Measurements from ENCODE around the gene ZMPSTE24. TPM values are rescaled to one million over a fixed set of nuclear protein-coding genes. Genes with fewer than 3 reads are reported as not detected.
"Not testable (repeated sequence)": the region's sequence is repeated elsewhere in the genome, so short reads cannot be mapped to it uniquely, and the experiment has no call there.

Gene ZMPSTE24
- 48.2 TPM in 2 replicates for total RNA-seq

DNA sequence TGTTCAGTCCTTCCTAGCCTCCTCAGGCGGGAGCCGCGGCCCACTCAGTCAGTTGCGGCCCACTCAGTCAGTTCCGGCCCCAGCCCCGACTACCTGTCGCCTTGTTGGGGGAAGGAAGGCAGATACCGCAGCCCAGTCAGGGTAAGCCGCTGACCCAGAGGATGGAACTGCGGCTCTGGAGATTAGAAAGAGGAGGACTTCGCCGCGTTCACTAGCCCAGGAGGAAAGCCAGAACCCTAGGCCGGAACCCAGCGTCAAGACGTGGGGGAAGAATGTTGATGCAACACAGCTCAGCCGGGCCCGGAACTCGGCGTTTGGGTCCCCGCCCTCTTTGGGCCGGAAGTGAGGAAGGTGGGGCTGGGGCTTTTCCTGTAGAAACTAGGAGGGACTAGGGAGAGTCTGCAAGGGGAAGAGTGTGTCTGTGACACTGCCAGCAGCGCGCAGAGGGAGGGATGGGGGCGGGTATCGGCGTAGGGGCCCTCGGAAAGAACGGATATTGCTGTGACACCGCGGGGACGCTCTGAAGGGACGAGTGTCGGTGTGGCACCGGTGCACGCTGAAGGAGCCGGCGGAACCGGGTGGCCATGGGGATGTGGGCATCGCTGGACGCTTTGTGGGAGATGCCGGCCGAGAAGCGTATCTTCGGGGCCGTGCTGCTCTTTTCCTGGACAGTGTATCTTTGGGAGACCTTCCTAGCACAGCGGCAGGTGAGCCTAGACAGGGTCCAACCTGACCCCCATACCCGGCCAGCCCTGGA is at the start of gene ZMPSTE24:
ZMPSTE24 (plus strand) TSS at position 549 of the 757 bp plus-strand sequence; CDS start at position 585, 36 bp downstream.
- H3K27ac Mint-ChIP-seq = peak within 1 kb of the TSS; percentile 98
- peaks cover 38% of the 10 kb centered on the region for H3K4me1 Mint-ChIP-seq (ENCODE audit: low read depth)
- H3K27me3 Mint-ChIP-seq (ENCODE audit: low read depth) = no peaks in the 10 kb centered on the region
- no peaks in the 10 kb centered on the region for H3K9me3 Mint-ChIP-seq
- peak; percentile 95 for DNase-seq (ENCODE audit: low spot score)
- peaks cover 46% of the 10 kb centered on the region for H3K36me3 Mint-ChIP-seq (ENCODE audit: low read depth)
- intact Hi-C loops (cut with micrococcal nuclease) = loop anchor here (1.0 to 5.0 kb wide), 3 partner anchors 59 to 218 kb away; partner anchors contain the start of genes CAP1, COL9A2 and RLF
- peak within 1 kb of the TSS; percentile 94 for H3K4me3 Mint-ChIP-seq (ENCODE audit: low read depth)

DNA sequence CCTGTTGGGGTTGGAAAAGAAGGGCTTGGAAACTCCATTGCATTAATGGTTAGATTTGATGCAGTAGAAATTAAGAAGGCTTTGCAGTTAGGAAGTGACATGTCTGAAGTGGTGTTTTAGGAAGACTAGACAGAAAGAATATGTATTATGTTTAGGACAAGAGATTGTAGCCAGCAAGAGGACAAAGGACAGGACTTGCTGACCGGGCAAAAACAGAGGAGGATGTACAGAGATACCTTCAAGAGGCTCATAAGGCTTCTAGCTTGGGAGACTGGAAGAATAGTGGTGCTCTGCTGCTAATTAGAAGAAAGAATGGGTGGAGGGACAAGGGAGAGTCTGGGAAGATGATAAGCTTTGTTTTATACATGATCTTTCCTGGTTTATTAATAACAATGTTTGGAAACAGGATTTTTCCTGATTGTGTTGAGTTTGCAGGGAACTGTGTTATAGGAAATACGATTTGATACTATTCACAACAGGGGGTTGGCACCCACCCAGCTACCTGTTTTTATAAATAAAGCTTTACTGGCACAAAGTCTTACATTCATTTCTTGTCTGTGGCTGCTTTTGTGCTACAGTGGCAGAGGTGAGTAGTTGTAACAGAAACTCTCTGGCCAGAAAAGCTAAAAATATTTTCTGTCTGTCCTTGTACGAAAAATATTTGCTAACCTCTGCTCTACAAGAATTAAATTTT is 47.4 kb upstream of the ZMPSTE24 start:
- intact Hi-C loops (cut with micrococcal nuclease) = no loop called here
- H3K9me3 Mint-ChIP-seq = no peaks in the 10 kb centered on the region
- H3K4me3 Mint-ChIP-seq (ENCODE audit: low read depth) = no peak overlapping the region
- H3K4me1 Mint-ChIP-seq (ENCODE audit: low read depth) = peaks cover 23% of the 10 kb centered on the region
- no peaks in the 10 kb centered on the region for H3K27me3 Mint-ChIP-seq (ENCODE audit: low read depth)
- H3K36me3 Mint-ChIP-seq (ENCODE audit: low read depth) = peaks cover 70% of the 10 kb centered on the region
- no peak for DNase-seq (ENCODE audit: low spot score)
- no peak overlapping the region for H3K27ac Mint-ChIP-seq

- Mint-ChIP-seq H3K4me3 (ENCODE audit: low read depth) (no peak overlapping the region), H3K4me1 (ENCODE audit: low read depth) (peaks cover 35% of the 10 kb centered on the region), H3K9me3 (no peaks in the 10 kb centered on the region), H3K36me3 (ENCODE audit: low read depth) (peaks cover 56% of the 10 kb centered on the region), H3K27me3 (ENCODE audit: low read depth) (no peaks in the 10 kb centered on the region), H3K27ac (peak overlapping the region; percentile 11)
- no peak for DNase-seq (ENCODE audit: low spot score)
- intact Hi-C loops (cut with micrococcal nuclease) = loop anchor here (2.0 kb wide), 1 partner anchor 14 kb away; no protein-coding TSS in a partner anchor
Measured at GRCh38 chr1:40218333-40218732, 39.7 kb upstream of the ZMPSTE24 start.

- H3K27ac Mint-ChIP-seq; intact Hi-C loops (cut with micrococcal nuclease); H3K4me3 Mint-ChIP-seq (ENCODE audit: low read depth); H3K27me3 Mint-ChIP-seq (ENCODE audit: low read depth); H3K9me3 Mint-ChIP-seq; DNase-seq (ENCODE audit: low spot score): not testable (repeated sequence)
- peaks cover 28% of the 10 kb centered on the region for H3K4me1 Mint-ChIP-seq (ENCODE audit: low read depth)
- H3K36me3 Mint-ChIP-seq (ENCODE audit: low read depth) = peaks cover 46% of the 10 kb centered on the region
Measured at GRCh38 chr1:40221471-40221905, 36.5 kb upstream of the ZMPSTE24 start.

DNA sequence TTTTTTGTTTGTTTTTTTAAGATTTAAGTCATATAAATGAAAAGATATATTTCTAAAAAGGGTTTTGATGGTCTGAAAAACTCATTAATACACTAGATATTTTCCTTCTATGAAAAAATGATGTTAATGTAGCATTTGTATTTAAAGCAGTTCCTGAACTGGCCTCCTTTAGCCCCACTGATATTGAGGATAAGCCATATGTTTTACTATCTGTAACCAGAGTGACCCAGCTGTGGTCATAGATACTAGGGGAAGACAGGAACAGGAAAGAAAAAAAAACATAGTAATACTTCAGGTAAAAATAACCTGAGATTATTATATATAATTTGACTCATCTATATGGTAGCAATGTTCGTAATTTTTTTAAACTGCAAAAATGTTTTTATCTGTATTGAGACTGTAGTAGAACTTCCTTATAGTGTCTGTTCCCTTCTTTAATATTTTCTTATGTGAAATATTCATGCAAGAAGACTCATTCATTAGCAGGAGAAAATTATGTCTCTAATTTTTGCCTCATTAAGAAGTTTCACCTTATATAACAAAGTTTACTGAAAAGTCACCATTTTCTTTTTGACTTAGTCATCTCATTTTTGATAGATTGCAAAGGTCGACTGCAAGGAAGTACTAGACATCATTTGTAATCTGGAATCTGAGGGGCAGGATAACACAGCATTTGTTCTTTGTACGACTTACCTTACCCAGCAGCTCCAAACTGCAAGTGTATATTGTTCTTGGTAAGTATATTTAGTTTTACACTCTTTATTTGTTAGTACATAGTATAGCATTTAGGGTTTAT is 35.9 kb upstream of the ZMPSTE24 start:
- DNase-seq (ENCODE audit: low spot score) = no peak
- H3K27me3 Mint-ChIP-seq (ENCODE audit: low read depth) = no peaks in the 10 kb centered on the region
- H3K36me3 Mint-ChIP-seq (ENCODE audit: low read depth) = peaks cover 43% of the 10 kb centered on the region
- no peak overlapping the region for H3K27ac Mint-ChIP-seq
- no peaks in the 10 kb centered on the region for H3K9me3 Mint-ChIP-seq
- intact Hi-C loops (cut with micrococcal nuclease) = loop anchor here (2.0 kb wide), 1 partner anchor 43 kb away; no protein-coding TSS in a partner anchor
- H3K4me1 Mint-ChIP-seq (ENCODE audit: low read depth) = peaks cover 27% of the 10 kb centered on the region
- no peak overlapping the region for H3K4me3 Mint-ChIP-seq (ENCODE audit: low read depth)

GRCh38 chr1:40224040-40224439 is 34.0 kb upstream of the ZMPSTE24 start:
- no peak for DNase-seq (ENCODE audit: low spot score)
- H3K27me3 Mint-ChIP-seq (ENCODE audit: low read depth) = no peaks in the 10 kb centered on the region
- intact Hi-C loops (cut with micrococcal nuclease) = no loop called here

GRCh38 chr1:40226192-40226591 is 31.8 kb upstream of the ZMPSTE24 start:
- no peak overlapping the region for H3K27ac Mint-ChIP-seq
- H3K4me3 Mint-ChIP-seq (ENCODE audit: low read depth) = no peak overlapping the region
- H3K27me3 Mint-ChIP-seq (ENCODE audit: low read depth) = no peaks in the 10 kb centered on the region
- H3K9me3 Mint-ChIP-seq = no peaks in the 10 kb centered on the region
- peaks cover 28% of the 10 kb centered on the region for H3K4me1 Mint-ChIP-seq (ENCODE audit: low read depth)
- no peak for DNase-seq (ENCODE audit: low spot score)
- intact Hi-C loops (cut with micrococcal nuclease) = no loop called here
- H3K36me3 Mint-ChIP-seq (ENCODE audit: low read depth) = peaks cover 49% of the 10 kb centered on the region

More at GRCh38 chr1:40224040-40224439, 34.0 kb upstream of the ZMPSTE24 start:
- peaks cover 23% of the 10 kb centered on the region for H3K4me1 Mint-ChIP-seq (ENCODE audit: low read depth)
- H3K4me3 Mint-ChIP-seq (ENCODE audit: low read depth) = no peak overlapping the region
- H3K36me3 Mint-ChIP-seq (ENCODE audit: low read depth) = peaks cover 46% of the 10 kb centered on the region
- H3K9me3 Mint-ChIP-seq = no peaks in the 10 kb centered on the region
- no peak overlapping the region for H3K27ac Mint-ChIP-seq

DNA sequence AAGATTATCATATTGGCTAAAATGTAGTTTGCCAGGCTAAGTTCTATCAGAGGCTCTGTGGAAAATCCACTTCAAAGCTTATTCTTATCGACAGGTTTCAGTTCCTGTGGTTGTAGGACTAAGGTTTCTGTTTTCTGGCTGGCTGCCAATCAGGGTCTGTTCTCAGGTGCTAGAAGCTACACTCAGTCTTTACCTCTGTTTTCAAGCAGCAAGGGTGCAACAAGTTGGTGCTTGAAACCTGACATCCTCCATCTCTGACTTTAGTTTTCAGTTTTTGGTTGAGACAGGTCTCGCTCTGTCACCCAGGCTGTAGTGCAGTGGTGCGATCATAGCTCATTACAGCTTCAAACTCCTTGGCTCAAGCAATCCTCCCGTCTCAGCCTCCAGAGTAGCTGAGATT is 25.6 kb upstream of the ZMPSTE24 start:
- DNase-seq (ENCODE audit: low spot score) = peak; percentile 80
- intact Hi-C loops (cut with micrococcal nuclease) = loop anchor here (1.0 to 2.0 kb wide), 4 partner anchors 9 to 38 kb away; no protein-coding TSS in a partner anchor
- H3K4me1 Mint-ChIP-seq (ENCODE audit: low read depth) = peaks cover 44% of the 10 kb centered on the region
- H3K27ac Mint-ChIP-seq = peak overlapping the region; percentile 58
- no peak overlapping the region for H3K4me3 Mint-ChIP-seq (ENCODE audit: low read depth)
- H3K36me3 Mint-ChIP-seq (ENCODE audit: low read depth) = peaks cover 79% of the 10 kb centered on the region
- no peaks in the 10 kb centered on the region for H3K27me3 Mint-ChIP-seq (ENCODE audit: low read depth)
- H3K9me3 Mint-ChIP-seq = no peaks in the 10 kb centered on the region

GRCh38 chr1:40239626-40240025 is 18.4 kb upstream of the ZMPSTE24 start:
- intact Hi-C loops (cut with micrococcal nuclease) = loop anchor here (2.0 to 10.0 kb wide), 3 partner anchors 53 to 455 kb away; partner anchors contain the start of genes COL9A2 and NFYC
- DNase-seq (ENCODE audit: low spot score) = no peak
- Mint-ChIP-seq H3K27ac (no peak overlapping the region), H3K9me3 (no peaks in the 10 kb centered on the region), H3K27me3 (ENCODE audit: low read depth) (no peaks in the 10 kb centered on the region), H3K4me1 (ENCODE audit: low read depth) (peaks cover 61% of the 10 kb centered on the region), H3K4me3 (ENCODE audit: low read depth) (no peak overlapping the region), H3K36me3 (ENCODE audit: low read depth) (peaks cover 61% of the 10 kb centered on the region)

- H3K27me3 Mint-ChIP-seq (ENCODE audit: low read depth) = no peaks in the 10 kb centered on the region
- intact Hi-C loops (cut with micrococcal nuclease) = loop anchor here (2.0 to 10.0 kb wide), 3 partner anchors 54 to 454 kb away; partner anchors contain the start of genes COL9A2 and NFYC
- H3K9me3 Mint-ChIP-seq = no peaks in the 10 kb centered on the region
- peaks cover 63% of the 10 kb centered on the region for H3K4me1 Mint-ChIP-seq (ENCODE audit: low read depth)
- no peak for DNase-seq (ENCODE audit: low spot score)
- peak overlapping the region; percentile 8 for H3K27ac Mint-ChIP-seq
- H3K4me3 Mint-ChIP-seq (ENCODE audit: low read depth) = no peak overlapping the region
- H3K36me3 Mint-ChIP-seq (ENCODE audit: low read depth) = peaks cover 53% of the 10 kb centered on the region
Measured at GRCh38 chr1:40240390-40240789, 17.6 kb upstream of the ZMPSTE24 start.

DNA sequence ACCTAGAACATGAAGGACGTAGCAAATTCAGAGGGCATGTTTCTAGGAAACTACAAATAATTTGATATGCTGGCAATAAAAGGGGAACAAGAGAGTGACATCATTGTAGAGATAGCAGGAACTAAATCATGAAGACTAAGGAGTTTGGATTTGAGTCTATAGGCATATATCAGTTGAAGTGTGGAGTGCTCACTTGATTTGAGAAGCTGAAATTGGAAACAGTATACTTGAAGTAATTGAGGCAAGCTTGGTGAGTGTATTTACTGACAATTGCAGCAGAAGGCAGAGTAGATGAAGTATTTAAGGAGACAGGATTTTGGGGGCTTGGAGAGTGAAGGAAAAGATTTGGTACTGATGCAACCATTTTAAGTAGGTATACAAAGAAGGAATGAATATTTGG is 16.7 kb upstream of the ZMPSTE24 start:
- intact Hi-C loops (cut with micrococcal nuclease) = loop anchor here (1.0 to 10.0 kb wide), 6 partner anchors 9 to 453 kb away; partner anchors contain the start of genes COL9A2 and NFYC

GRCh38 chr1:40243351-40243750 is 14.7 kb upstream of the ZMPSTE24 start:
- no peak overlapping the region for H3K4me3 Mint-ChIP-seq (ENCODE audit: low read depth)
- H3K27me3 Mint-ChIP-seq (ENCODE audit: low read depth) = no peaks in the 10 kb centered on the region
- intact Hi-C loops (cut with micrococcal nuclease) = loop anchor here (5.0 to 10.0 kb wide), 2 partner anchors 74 to 451 kb away; partner anchors contain the start of genes COL9A2 and NFYC
- peak overlapping the region; percentile 8 for H3K27ac Mint-ChIP-seq
- peaks cover 24% of the 10 kb centered on the region for H3K36me3 Mint-ChIP-seq (ENCODE audit: low read depth)
- no peaks in the 10 kb centered on the region for H3K9me3 Mint-ChIP-seq
- H3K4me1 Mint-ChIP-seq (ENCODE audit: low read depth) = peaks cover 52% of the 10 kb centered on the region
- DNase-seq (ENCODE audit: low spot score) = no peak

More for the DNA sequence above, 16.7 kb upstream of the ZMPSTE24 start:
- Mint-ChIP-seq H3K27ac (peak overlapping the region; percentile 83), H3K4me1 (ENCODE audit: low read depth) (peaks cover 59% of the 10 kb centered on the region), H3K4me3 (ENCODE audit: low read depth) (peak overlapping the region; percentile 59), H3K27me3 (ENCODE audit: low read depth) (no peaks in the 10 kb centered on the region), H3K9me3 (no peaks in the 10 kb centered on the region), H3K36me3 (ENCODE audit: low read depth) (peaks cover 44% of the 10 kb centered on the region)
- no peak for DNase-seq (ENCODE audit: low spot score)

Measured in activated T-helper 2 cell treated with anti-CD3 and anti-CD28 coated beads, Interferon-gamma antibody, Interleukin-2, Interleukin-4, amounts not matched to agents 10 μg/mL and 5 μg/mL and 100 μg/mL, durations not matched to agents 14 hours and 24 hours and 36 hours (primary cell).